Esophagus squamous epithelium (tissue), 4 donors: ENCODE measurements around the gene PERP.

Source experiments
- POLR2A ChIP-seq, 4 donors: fragments of 450-650 bp; IDR thresholded peaks; one replicate each; pipeline ENCODE4 v1.6.1; 2017; ENCODE audit warnings: antibody characterized with exemption in 4 of 4, mild to moderate bottlenecking in 4 of 4, moderate library complexity in 3 of 4
- TF ChIP-seq, protein P1 (sequence below), 6 experiments: fragments of 450-650 bp in 4 of 6; fragments of 200-600 bp in 2 of 6; sonication (generic) in 2 of 6; IDR thresholded peaks; one replicate each; pipeline ENCODE4 v1.5.1; 2016 to 2019; ENCODE audit warnings: antibody characterized with exemption in 6 of 6, mild to moderate bottlenecking in 4 of 6, moderate library complexity in 4 of 6

DNA sequence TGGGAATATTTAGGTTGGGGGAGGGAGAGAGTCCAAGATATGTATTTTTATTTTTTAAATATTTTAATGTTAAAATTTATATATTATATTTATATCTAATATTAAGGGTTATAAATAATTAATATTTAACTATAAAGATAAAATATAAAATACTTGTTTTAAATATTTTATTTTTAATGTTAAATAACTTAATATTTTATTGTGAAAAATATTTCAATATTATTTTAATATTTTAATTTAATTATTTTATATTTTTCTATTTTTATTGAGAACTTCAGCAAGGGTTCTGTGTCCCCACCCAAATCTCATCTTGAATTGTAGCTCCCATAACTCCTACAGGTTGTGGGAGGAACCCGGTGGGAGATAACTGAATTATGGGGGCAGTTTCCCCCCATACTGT lies 34.0 kb downstream of the PERP start:
- TF ChIP-seq, protein P1, sequence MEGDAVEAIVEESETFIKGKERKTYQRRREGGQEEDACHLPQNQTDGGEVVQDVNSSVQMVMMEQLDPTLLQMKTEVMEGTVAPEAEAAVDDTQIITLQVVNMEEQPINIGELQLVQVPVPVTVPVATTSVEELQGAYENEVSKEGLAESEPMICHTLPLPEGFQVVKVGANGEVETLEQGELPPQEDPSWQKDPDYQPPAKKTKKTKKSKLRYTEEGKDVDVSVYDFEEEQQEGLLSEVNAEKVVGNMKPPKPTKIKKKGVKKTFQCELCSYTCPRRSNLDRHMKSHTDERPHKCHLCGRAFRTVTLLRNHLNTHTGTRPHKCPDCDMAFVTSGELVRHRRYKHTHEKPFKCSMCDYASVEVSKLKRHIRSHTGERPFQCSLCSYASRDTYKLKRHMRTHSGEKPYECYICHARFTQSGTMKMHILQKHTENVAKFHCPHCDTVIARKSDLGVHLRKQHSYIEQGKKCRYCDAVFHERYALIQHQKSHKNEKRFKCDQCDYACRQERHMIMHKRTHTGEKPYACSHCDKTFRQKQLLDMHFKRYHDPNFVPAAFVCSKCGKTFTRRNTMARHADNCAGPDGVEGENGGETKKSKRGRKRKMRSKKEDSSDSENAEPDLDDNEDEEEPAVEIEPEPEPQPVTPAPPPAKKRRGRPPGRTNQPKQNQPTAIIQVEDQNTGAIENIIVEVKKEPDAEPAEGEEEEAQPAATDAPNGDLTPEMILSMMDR (IDR thresholded peaks at IDR 0.05), result no peak
- no peak for TF ChIP-seq POLR2A (IDR thresholded peaks at IDR 0.05)
